SK-N-SH (cell line): ENCODE data around the gene NISCH. TPM values are rescaled to one million over a fixed set of nuclear protein-coding genes. Genes with fewer than 3 reads are reported as not detected.
A peak's percentile ranks its signal among the peaks of the same experiment; 100 is the strongest.

Source experiments
- CTCF ChIA-PET: fragments of 300-600, 350-600 bp; formaldehyde crosslinking; extraction: SDS; loops from one replicate; lab custom pipeline; 2021; lab: Yijun Ruan, JAX
- POLR2A ChIA-PET: fragments of 350-600 bp; sonication (Branson Sonifier 250); formaldehyde crosslinking; extraction: SDS; loops from one replicate; lab custom pipeline; 2020; ENCODE audit warnings: antibody characterized with exemption, inconsistent platforms; lab: Yijun Ruan, JAX
- DNase-seq: peaks from one replicate; pipeline ENCODE4 v3.0.0; 2012
- H2AFZ ChIP-seq: fragments of 200-600 bp; sonication (generic); 2 replicates; pipeline ENCODE4 v1.8.1; 2016; ENCODE audit warnings: antibody characterized with exemption, mild to moderate bottlenecking, low read depth
- H3F3A ChIP-seq: fragments of 200-600 bp; sonication (generic); replicated peaks from 2 replicates; pipeline ENCODE3; 2016; ENCODE audit warnings: antibody characterized with exemption, mild to moderate bottlenecking; ENCODE audit not compliant: insufficient read depth
- H3K27ac ChIP-seq, 2 experiments: fragments of 200-500 bp in 1 of 2; fragments of 200-600 bp in 1 of 2; sonication (Bioruptor generic) in 1 of 2; sonication (generic), shearing (Covaris generic) in 1 of 2; 2 replicates each; pipeline versions ENCODE4 v1.5.1 to v1.6.1; 2014 to 2016; ENCODE audit warnings: low read depth in 2 of 2, inconsistent platforms in 1 of 2, low read length in 1 of 2, mild to moderate bottlenecking in 1 of 2, mixed read lengths in 1 of 2
- H3K27me3 ChIP-seq: fragments of 200-600 bp; sonication (generic), shearing (Covaris generic); 2 replicates; pipeline ENCODE4 v1.6.1; 2016; ENCODE audit warnings: mixed run types; ENCODE audit not compliant: insufficient read depth
- H3K36me3 ChIP-seq, 2 experiments: fragments of 200-500 bp in 1 of 2; fragments of 200-600 bp in 1 of 2; sonication (Bioruptor generic) in 1 of 2; sonication (generic) in 1 of 2; replicated peaks in 1 of 2; 2 replicates each; pipeline versions ENCODE3 to v1.5.1; 2014 to 2016; ENCODE audit warnings: low read length in 1 of 2, mild to moderate bottlenecking in 1 of 2; ENCODE audit not compliant: insufficient read depth in 2 of 2, control insufficient read depth in 1 of 2
- H3K4me1 ChIP-seq, 2 experiments: fragments of 200-500 bp in 1 of 2; fragments of 200-600 bp in 1 of 2; sonication (Bioruptor generic) in 1 of 2; sonication (generic), shearing (Covaris generic) in 1 of 2; 2 replicates each; pipeline versions ENCODE4 v1.5.1 to v1.6.1; 2014 to 2016; ENCODE audit warnings: low read depth in 1 of 2, low read length in 1 of 2, mixed run types in 1 of 2; ENCODE audit not compliant: insufficient read depth in 2 of 2, control insufficient read depth in 1 of 2
- H3K4me2 ChIP-seq: fragments of 200-600 bp; sonication (generic), shearing (Covaris generic); 2 replicates; pipeline ENCODE4 v1.6.1; 2017; ENCODE audit warnings: mixed run types
- H3K4me3 ChIP-seq, 2 experiments: fragments of 200-500 bp in 1 of 2; fragments of 200-600 bp in 1 of 2; sonication (Bioruptor generic) in 1 of 2; sonication (generic), shearing (Covaris generic) in 1 of 2; 2 replicates each; pipeline versions ENCODE4 v1.5.1 to v1.8.1; 2014 to 2016; ENCODE audit warnings: low read depth in 2 of 2, inconsistent platforms in 1 of 2, low read length in 1 of 2, mild to moderate bottlenecking in 1 of 2, mixed read lengths in 1 of 2, moderate library complexity in 1 of 2
- H3K79me2 ChIP-seq: fragments of 200-600 bp; sonication (generic); 2 replicates; pipeline ENCODE4 v1.8.1; 2017; ENCODE audit warnings: mild to moderate bottlenecking; ENCODE audit not compliant: insufficient read depth
- H3K9ac ChIP-seq: fragments of 200-600 bp; sonication (generic); 2 replicates; pipeline ENCODE4 v1.6.1; 2017; ENCODE audit warnings: mixed run types
- H3K9me2 ChIP-seq: fragments of 200-600 bp; sonication (generic); 2 replicates; pipeline ENCODE4 v1.6.1; 2017; ENCODE audit warnings: mixed run types
- H3K9me3 ChIP-seq: fragments of 200-600 bp; sonication (generic); 2 replicates; pipeline ENCODE4 v1.6.1; 2017; ENCODE audit warnings: mixed run types, mild to moderate bottlenecking, moderate library complexity
- H4K20me1 ChIP-seq: fragments of 200-600 bp; sonication (generic); 2 replicates; pipeline ENCODE4 v1.6.1; 2017; ENCODE audit warnings: mild to moderate bottlenecking, mixed run types; ENCODE audit not compliant: insufficient read depth
- ELF1 ChIP-seq: IDR thresholded peaks from 2 replicates; pipeline ENCODE4 v1.4.0; 2012
- EP300 ChIP-seq, 2 experiments: IDR thresholded peaks; 2 replicates each; pipeline versions ENCODE4 v1.4.0 to v1.6.1; 2012; ENCODE audit warnings: borderline replicate concordance in 1 of 2, low read depth in 1 of 2, low read length in 1 of 2
- FOXJ3 ChIP-seq: sonication (generic); formaldehyde crosslinking; IDR thresholded peaks from 2 replicates; pipeline ENCODE4 v1.5.1; 2020; ENCODE audit warnings: mild to moderate bottlenecking, missing genetic modification reagents
- FOXM1 ChIP-seq: IDR thresholded peaks from 2 replicates; pipeline ENCODE4 v1.4.0; 2012; ENCODE audit warnings: low read depth, mild to moderate bottlenecking
- RFX5 ChIP-seq: IDR thresholded peaks from 2 replicates; pipeline ENCODE4 v1.6.1; 2012; ENCODE audit warnings: mild to moderate bottlenecking, improper control_type of control experiment, low read length
- WGBS: methylation state at CpG from one replicate; pipeline ENCODE4 v1.1.6; 2017; ENCODE audit warnings: low lambda C conversion rate; 5-methylcytosine and 5-hydroxymethylcytosine counted together
- polyA plus RNA-seq, 3 experiments: library from polyadenylated mRNA; depleted of rRNA; stranded (reverse); fragments of >200 nt; gene quantifications; 2 replicates each; pipeline ENCODE4 v1.2.3, GENCODE V29; 2012
- TF ChIP-seq, protein P1 (sequence below): fragments of 150-350 bp; IDR thresholded peaks from 2 replicates; pipeline ENCODE4 v1.6.1; 2016; ENCODE audit warnings: mild to moderate bottlenecking, low read depth, low read length
- TF ChIP-seq, protein P2 (sequence below): IDR thresholded peaks from 2 replicates; pipeline ENCODE4; 2012
- TF ChIP-seq, protein P3 (sequence below): fragments of 150-350 bp; IDR thresholded peaks from 2 replicates; pipeline ENCODE4 v1.6.1; 2017; ENCODE audit warnings: antibody characterized with exemption, low read length, low read depth, borderline replicate concordance

NISCH gene
- polyA plus RNA-seq, 1 of the 3 experiments (the other 2 are of a cell fraction): 77.5 TPM

DNA sequence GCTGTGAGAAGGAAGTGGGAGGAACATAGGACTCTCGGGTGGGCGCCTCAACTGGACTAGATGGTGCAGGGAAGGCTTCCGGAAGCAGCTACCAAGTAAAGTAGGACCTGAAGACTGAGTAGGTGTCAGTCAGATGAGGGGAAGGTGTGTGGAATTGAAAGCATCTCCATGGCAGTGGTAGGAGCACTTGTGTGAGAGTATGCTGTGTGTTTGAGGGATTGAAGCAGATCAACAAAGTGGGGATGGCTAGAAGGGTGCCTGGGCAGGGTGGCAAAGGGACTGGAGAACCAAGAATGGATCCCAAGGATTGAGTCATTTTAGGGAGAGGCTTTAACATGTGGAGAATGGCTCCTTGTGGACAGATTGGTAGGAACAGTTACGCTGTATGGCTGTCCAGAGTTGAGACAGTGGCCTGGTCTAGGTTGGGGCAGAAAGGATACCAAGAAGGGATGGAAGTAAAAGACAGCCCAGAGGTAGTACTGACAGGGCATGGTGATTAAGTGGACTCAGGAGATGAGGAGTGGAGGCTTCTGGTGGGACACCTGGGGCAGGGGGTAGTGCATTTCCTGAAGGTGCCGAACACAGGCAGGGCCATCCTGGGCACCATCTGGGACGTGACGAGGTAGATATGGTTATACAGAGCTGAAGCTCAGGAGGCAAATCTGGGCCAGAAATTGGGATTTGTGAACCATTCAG is 82.5 kb downstream of the NISCH start:
- TF ChIP-seq ELF1 (no peak), RFX5 (no peak), EP300 (IDR thresholded peaks at IDR 0.05; ENCODE audit: borderline replicate concordance in 1 of 2, low read depth in 1 of 2, low read length in 1 of 2) (no peak), FOXJ3 (CRISPR knock-in tag) (no peak), FOXM1 (no peak)
- TF ChIP-seq, protein P1, sequence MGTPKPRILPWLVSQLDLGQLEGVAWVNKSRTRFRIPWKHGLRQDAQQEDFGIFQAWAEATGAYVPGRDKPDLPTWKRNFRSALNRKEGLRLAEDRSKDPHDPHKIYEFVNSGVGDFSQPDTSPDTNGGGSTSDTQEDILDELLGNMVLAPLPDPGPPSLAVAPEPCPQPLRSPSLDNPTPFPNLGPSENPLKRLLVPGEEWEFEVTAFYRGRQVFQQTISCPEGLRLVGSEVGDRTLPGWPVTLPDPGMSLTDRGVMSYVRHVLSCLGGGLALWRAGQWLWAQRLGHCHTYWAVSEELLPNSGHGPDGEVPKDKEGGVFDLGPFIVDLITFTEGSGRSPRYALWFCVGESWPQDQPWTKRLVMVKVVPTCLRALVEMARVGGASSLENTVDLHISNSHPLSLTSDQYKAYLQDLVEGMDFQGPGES: no peak
- TF ChIP-seq, protein P2, sequence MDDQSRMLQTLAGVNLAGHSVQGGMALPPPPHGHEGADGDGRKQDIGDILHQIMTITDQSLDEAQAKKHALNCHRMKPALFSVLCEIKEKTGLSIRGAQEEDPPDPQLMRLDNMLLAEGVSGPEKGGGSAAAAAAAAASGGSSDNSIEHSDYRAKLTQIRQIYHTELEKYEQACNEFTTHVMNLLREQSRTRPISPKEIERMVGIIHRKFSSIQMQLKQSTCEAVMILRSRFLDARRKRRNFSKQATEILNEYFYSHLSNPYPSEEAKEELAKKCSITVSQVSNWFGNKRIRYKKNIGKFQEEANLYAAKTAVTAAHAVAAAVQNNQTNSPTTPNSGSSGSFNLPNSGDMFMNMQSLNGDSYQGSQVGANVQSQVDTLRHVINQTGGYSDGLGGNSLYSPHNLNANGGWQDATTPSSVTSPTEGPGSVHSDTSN: no peak
- TF ChIP-seq, protein P3, sequence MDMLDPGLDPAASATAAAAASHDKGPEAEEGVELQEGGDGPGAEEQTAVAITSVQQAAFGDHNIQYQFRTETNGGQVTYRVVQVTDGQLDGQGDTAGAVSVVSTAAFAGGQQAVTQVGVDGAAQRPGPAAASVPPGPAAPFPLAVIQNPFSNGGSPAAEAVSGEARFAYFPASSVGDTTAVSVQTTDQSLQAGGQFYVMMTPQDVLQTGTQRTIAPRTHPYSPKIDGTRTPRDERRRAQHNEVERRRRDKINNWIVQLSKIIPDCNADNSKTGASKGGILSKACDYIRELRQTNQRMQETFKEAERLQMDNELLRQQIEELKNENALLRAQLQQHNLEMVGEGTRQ: no peak
- Histone ChIP-seq H3K4me2 (peak overlapping the region; percentile 94), H4K20me1 (peaks cover 27% of the 10 kb centered on the region), H3K4me3 (peak overlapping the region; percentile 83 to 94), H2AFZ (no peak overlapping the region), H3K27ac (peak overlapping the region; percentile 84 to 87; a peak in 2 of 4 replicates), H3K4me1 (peaks cover 11 to 34% of the 10 kb centered on the region in 2 experiments), H3K27me3 (no peaks in the 10 kb centered on the region), H3F3A (peaks cover 42% of the 10 kb centered on the region), H3K9me3 (no peaks in the 10 kb centered on the region), H3K79me2 (peaks cover 77% of the 10 kb centered on the region), H3K9ac (peak overlapping the region; percentile 95), H3K36me3 (peaks cover 17 to 19% of the 10 kb centered on the region in 2 experiments), H3K9me2 (no peaks in the 10 kb centered on the region)
- ChIA-PET CTCF (interaction anchor here (1.2 kb wide), 1 partner anchor 67 kb away, joined by 4 read pairs; no protein-coding TSS in a partner anchor), POLR2A (interaction anchor here (1.2 kb wide), 1 partner anchor 65 kb away, joined by 4 read pairs; no protein-coding TSS in a partner anchor)
- WGBS: 84% methylated on average over 7 of the region's 7 CpGs
- no peak for DNase-seq

DNA sequence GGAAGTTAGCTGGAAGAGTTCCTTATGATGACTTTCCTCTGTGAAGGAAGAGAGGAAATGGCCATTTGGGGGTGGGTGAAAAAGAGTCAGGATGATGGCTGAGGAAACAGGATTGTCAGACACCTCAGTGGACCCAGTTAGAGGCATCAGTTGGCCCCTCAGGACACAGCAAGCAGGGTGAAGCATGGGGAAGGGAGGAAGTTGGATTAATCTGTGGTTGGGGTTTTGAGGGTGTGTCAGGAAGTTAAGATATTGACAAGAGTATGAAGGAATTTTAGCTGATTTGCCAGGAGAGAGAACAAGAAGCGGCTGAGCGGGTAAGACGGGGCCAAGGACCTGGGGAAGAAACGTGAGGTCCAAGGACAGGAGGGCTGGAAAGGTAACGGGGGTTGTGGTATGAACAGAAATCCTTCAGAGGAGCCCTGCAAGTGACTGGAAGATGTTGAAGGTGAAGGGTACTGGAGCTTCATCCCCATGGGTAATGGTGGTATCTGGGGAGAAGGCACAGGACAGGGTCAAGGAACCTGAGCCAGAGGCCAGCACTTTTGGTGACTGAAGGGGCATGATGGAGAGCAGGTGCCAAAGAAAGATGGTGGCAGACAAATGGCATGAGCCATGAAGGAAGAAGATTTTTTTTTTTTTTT is 83.7 kb downstream of the NISCH start:
- no peak overlapping the region; a peak in 1 of 4 replicates for H3K27ac ChIP-seq
- peaks cover 49% of the 10 kb centered on the region for H3F3A ChIP-seq
- no peak overlapping the region for H2AFZ ChIP-seq
- POLR2A ChIA-PET: interaction anchor here (1.2 kb wide), 1 partner anchor 66 kb away, joined by 4 read pairs; no protein-coding TSS in a partner anchor
- TF ChIP-seq FOXJ3 (CRISPR knock-in tag): no peak
- peaks cover 11 to 34% of the 10 kb centered on the region in 2 experiments for H3K4me1 ChIP-seq
- no peaks in the 10 kb centered on the region for H3K27me3 ChIP-seq
- DNase-seq: no peak
- peaks cover 78% of the 10 kb centered on the region for H3K79me2 ChIP-seq
- 96% methylated on average over 5 of the region's 5 CpGs for WGBS
- peaks cover 27% of the 10 kb centered on the region for H4K20me1 ChIP-seq
- no peak overlapping the region for H3K4me3 ChIP-seq
- H3K36me3 ChIP-seq: peaks cover 19 to 20% of the 10 kb centered on the region in 2 experiments
- peak overlapping the region; percentile 94 for H3K4me2 ChIP-seq
- H3K9ac ChIP-seq: no peak overlapping the region
- no peaks in the 10 kb centered on the region for H3K9me2 ChIP-seq
- CTCF ChIA-PET: interaction anchor here (1.3 kb wide), 1 partner anchor 67 kb away, joined by 6 read pairs; no protein-coding TSS in a partner anchor
- H3K9me3 ChIP-seq: no peaks in the 10 kb centered on the region
